Kidney epithelial cell (primary cell): ENCODE data around the gene CCDC187. TPM values are rescaled to one million over a fixed set of nuclear protein-coding genes. Genes with fewer than 3 reads are reported as not detected.

Experiments used
- DNase-seq: peaks from one replicate; pipeline ENCODE4 v3.0.0-alpha.2; 2010; ENCODE audit warnings: low read depth
- H3K27me3 ChIP-seq: 2 replicates; pipeline ENCODE4 v1.6.0; 2011; ENCODE audit warnings: low read length; ENCODE audit not compliant: control insufficient read depth, insufficient read depth
- H3K36me3 ChIP-seq: 2 replicates; pipeline ENCODE4 v1.5.1; 2011; ENCODE audit warnings: low read length; ENCODE audit not compliant: control insufficient read depth, insufficient read depth
- H3K4me3 ChIP-seq: 2 replicates; pipeline ENCODE4 v1.5.1; 2011; ENCODE audit warnings: low read depth, mild to moderate bottlenecking, control low read depth, low read length
- total RNA-seq: library from RNA; depleted of rRNA; stranded (reverse); fragments of >200 nt; gene quantifications from 2 replicates; pipeline ENCODE4 v1.2.3, GENCODE V29; 2015
- TF ChIP-seq, protein P1 (sequence below): IDR thresholded peaks from 2 replicates; pipeline ENCODE4 v1.5.1; 2011; ENCODE audit warnings: mild to moderate bottlenecking, moderate library complexity, low read length, control low read depth, inconsistent platforms; ENCODE audit not compliant: insufficient read depth, poor library complexity, severe bottlenecking

Gene CCDC187
- total RNA-seq, 1 donor from 2014 or later, result 0.04 TPM

DNA sequence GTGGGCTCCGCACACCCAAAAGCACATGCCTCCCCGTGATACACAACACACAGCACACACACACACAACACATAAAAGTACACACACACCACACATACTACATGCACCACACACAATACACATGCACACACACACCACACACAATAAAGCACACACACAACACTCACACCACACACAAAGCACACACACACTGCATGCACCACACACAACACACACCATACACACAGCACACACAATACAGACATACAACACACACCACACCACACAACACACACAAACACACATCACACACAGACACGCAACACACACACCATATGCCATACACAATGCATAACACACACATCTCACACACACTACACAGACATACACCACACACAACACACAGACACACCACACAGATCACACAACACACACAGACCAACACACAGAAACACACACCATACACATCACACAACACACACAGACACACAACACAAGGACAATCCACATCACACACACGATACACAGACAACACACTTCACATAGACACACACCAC lies 3.4 kb upstream of the CCDC187 start:
- TF ChIP-seq, protein P1, sequence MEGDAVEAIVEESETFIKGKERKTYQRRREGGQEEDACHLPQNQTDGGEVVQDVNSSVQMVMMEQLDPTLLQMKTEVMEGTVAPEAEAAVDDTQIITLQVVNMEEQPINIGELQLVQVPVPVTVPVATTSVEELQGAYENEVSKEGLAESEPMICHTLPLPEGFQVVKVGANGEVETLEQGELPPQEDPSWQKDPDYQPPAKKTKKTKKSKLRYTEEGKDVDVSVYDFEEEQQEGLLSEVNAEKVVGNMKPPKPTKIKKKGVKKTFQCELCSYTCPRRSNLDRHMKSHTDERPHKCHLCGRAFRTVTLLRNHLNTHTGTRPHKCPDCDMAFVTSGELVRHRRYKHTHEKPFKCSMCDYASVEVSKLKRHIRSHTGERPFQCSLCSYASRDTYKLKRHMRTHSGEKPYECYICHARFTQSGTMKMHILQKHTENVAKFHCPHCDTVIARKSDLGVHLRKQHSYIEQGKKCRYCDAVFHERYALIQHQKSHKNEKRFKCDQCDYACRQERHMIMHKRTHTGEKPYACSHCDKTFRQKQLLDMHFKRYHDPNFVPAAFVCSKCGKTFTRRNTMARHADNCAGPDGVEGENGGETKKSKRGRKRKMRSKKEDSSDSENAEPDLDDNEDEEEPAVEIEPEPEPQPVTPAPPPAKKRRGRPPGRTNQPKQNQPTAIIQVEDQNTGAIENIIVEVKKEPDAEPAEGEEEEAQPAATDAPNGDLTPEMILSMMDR, result no peak
- H3K27me3 ChIP-seq, result peaks cover 25% of the 10 kb centered on the region
- no peaks in the 10 kb centered on the region for H3K36me3 ChIP-seq
- no peak for DNase-seq
- no peak overlapping the region for H3K4me3 ChIP-seq

- Histone ChIP-seq H3K36me3 (no peaks in the 10 kb centered on the region), H3K27me3 (peaks cover 25% of the 10 kb centered on the region), H3K4me3 (no peak overlapping the region)
- TF ChIP-seq, protein P1, result no peak
- DNase-seq, result no peak
Measured at GRCh38 chr9:136306211-136307208, 2.6 kb upstream of the CCDC187 start.

DNA sequence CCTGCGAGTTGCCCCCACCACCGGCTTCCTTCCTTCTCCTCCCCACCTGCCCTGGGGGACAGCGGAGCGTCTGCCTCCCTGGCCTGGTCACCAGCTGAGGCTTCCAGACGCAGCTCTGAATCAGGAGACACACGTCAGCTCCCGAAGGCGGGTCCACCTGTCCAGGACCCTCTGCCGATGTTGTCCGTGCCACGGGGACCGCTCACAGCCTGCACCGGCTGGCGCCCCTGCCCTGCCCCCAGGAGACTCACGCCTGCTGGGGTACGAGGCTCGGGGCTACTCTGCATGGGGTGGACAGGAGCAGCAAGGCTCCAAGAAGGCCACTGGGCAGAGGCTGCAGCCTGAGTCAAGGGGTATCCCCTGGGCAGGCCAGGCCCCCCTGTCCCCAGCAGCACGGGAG lies 1.9 kb upstream of the CCDC187 start:
- DNase-seq, result no peak
- Histone ChIP-seq H3K27me3 (peaks cover 25% of the 10 kb centered on the region), H3K4me3 (no peak overlapping the region), H3K36me3 (no peaks in the 10 kb centered on the region)
- TF ChIP-seq, protein P1, result no peak

- peaks cover 25% of the 10 kb centered on the region for H3K27me3 ChIP-seq
- no peak for DNase-seq
- no peaks in the 10 kb centered on the region for H3K36me3 ChIP-seq
- TF ChIP-seq, protein P1, result no peak
- no peak overlapping the region for H3K4me3 ChIP-seq
Measured at GRCh38 chr9:136304981-136305380, 1.1 kb upstream of the CCDC187 start.

DNA sequence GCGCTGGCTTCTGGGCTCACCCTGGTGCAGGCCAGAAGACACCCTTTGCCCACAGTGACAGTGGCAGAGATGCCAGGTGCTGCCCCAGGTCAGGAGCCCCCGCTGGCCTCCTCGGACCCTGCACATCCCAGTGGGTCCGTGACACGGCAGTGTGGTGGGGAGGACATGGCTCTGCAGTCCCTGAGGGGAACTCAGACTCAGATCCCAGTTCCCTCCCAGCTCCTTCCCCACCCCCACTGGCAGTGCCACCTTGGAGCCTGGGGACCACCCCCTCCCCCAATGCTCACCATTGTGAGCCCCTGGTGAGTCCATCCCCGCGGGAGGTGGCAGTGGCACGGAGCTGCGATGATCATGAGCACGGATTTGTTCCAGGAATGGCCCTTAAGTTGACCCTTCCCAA lies 562 bp upstream of the CCDC187 start:
- Histone ChIP-seq H3K36me3 (no peaks in the 10 kb centered on the region), H3K4me3 (no peak overlapping the region), H3K27me3 (peaks cover 29% of the 10 kb centered on the region)
- DNase-seq, result no peak
- TF ChIP-seq, protein P1, result no peak
